AG04450 (cell line): ENCODE results near the gene SPRED2. TPM values are rescaled to one million over a fixed set of nuclear protein-coding genes. Genes with fewer than 3 reads are reported as not detected.

Experiments used
- CTCF ChIA-PET: fragments of 300-600, 350-600 bp; formaldehyde crosslinking; extraction: SDS; loops from one replicate; lab custom pipeline; 2022; ENCODE audit warnings: antibody characterized with exemption, inconsistent platforms; lab: Charles Lee
- POLR2A ChIA-PET: fragments of 350-600 bp; formaldehyde crosslinking; extraction: SDS; loops from one replicate; lab custom pipeline; 2021; ENCODE audit warnings: antibody characterized with exemption, inconsistent platforms; lab: Yijun Ruan, JAX
- DNase-seq: peaks from one replicate; pipeline ENCODE4 v3.0.0-alpha.2; 2011; ENCODE audit warnings: low read depth, low spot score
- H3K27ac ChIP-seq: one replicate; pipeline ENCODE4 v1.5.1; 2012; ENCODE audit warnings: low read depth, low read length, control low read depth
- H3K27me3 ChIP-seq: one replicate; pipeline ENCODE4 v1.6.0; 2012; ENCODE audit warnings: low read length; ENCODE audit not compliant: control insufficient read depth, insufficient read depth
- H3K4me3 ChIP-seq: 2 replicates; pipeline ENCODE4 v1.5.1; 2011; ENCODE audit warnings: mild to moderate bottlenecking, low read depth, low read length, control low read depth
- H3K9me3 ChIP-seq: 2 replicates; pipeline ENCODE4 v1.5.1; 2012; ENCODE audit warnings: low read length; ENCODE audit not compliant: control insufficient read depth, insufficient read depth
- polyA plus RNA-seq: library from polyadenylated mRNA; depleted of rRNA; stranded (reverse); fragments of >200 nt; gene quantifications from 2 replicates; pipeline ENCODE4 v1.2.3, GENCODE V29; 2011
- TF ChIP-seq, protein P1 (sequence below): IDR thresholded peaks from 2 replicates; pipeline ENCODE4 v1.5.1; 2011; ENCODE audit warnings: low read depth, low read length, control low read depth, inconsistent platforms

Gene SPRED2
- polyA plus RNA-seq, 1 experiment: 18.6 TPM

DNA sequence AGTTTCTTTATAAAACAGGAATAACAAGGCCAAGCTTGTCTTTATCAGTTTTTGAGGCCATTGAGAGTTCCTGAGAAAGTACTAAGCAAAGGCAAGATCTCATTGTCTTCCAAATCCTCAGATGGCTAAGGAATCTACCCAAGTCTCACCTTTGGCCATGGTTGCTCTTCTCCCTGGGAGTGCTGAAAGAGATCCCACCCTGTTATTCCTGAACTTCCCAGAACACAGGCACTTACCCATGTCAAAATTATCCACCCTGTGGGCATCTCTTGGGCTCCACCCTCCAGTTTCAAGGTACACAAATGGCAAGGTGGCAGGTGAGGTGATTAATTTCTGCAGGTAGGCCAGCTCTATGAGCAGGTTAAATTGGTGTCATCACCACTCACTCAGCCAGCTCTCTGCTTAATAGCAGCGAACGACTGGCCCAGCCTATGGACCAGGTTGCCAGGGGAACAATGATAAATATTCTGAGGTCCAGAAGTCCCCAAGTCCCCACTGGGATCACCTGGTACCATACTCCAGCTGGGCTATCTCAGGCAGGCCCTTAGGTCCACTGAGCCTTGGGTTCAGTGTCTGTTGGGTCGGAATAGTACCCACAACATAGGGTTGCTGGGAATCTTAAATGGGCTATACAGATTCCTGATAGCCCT, 2.3 kb upstream of the SPRED2 start:
- no peaks in the 10 kb centered on the region for H3K27me3 ChIP-seq
- ChIA-PET POLR2A (no interaction called here), CTCF (interaction anchor here (1.1 to 5.4 kb wide), 2 partner anchors 164 to 169 kb away, joined by 3 to 32 read pairs; no protein-coding TSS in a partner anchor)
- H3K9me3 ChIP-seq: no peaks in the 10 kb centered on the region; the same call in 1 of the 2 replicates
- DNase-seq: no peak
- H3K27ac ChIP-seq: peak overlapping the region; percentile 99
- TF ChIP-seq, protein P1, sequence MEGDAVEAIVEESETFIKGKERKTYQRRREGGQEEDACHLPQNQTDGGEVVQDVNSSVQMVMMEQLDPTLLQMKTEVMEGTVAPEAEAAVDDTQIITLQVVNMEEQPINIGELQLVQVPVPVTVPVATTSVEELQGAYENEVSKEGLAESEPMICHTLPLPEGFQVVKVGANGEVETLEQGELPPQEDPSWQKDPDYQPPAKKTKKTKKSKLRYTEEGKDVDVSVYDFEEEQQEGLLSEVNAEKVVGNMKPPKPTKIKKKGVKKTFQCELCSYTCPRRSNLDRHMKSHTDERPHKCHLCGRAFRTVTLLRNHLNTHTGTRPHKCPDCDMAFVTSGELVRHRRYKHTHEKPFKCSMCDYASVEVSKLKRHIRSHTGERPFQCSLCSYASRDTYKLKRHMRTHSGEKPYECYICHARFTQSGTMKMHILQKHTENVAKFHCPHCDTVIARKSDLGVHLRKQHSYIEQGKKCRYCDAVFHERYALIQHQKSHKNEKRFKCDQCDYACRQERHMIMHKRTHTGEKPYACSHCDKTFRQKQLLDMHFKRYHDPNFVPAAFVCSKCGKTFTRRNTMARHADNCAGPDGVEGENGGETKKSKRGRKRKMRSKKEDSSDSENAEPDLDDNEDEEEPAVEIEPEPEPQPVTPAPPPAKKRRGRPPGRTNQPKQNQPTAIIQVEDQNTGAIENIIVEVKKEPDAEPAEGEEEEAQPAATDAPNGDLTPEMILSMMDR: no peak
- peak overlapping the region; percentile 69; the same call in 1 of the 2 replicates for H3K4me3 ChIP-seq

DNA sequence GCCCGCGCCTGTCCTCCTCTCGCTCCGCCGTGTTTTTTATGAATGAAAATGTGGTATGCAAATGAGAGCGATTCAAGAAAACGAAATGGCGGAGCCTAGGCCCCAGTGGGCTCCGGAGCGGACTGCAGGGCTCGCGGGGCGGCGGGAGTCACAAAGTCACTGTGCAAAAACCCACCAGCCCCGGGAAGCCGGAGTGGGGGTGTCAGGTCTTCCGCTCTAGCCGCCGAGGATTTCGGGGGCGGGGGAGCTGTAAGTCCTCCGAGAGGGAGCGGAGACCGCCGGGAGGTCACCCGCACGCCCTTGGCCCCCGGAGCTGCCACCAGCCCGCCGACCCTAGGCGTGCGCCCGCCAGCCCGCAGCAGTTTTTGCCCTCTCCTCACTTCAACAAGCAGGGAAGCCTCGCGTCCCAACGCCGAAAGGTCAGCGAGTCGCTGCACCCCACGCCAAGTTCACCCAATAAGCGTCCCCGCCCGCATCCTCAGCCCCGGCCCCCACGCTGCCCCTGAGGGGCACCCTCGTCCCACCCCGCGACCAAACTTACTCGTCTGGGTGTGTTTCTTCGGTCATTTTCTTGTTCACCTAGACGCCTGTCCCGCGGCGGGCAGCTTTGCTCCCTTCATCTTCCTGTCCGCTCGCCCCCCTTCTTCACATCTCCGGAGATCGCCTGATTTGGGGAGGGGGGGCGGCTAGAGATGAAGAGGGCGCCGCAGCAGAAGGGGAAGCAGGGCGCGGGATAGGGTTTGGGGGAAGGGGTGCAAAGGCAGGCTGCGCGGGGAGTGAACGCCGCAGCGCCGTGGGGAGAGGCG, 775 bp downstream of the SPRED2 start:
- no peaks in the 10 kb centered on the region; the same call in 1 of the 2 replicates for H3K9me3 ChIP-seq
- TF ChIP-seq, protein P1: no peak
- H3K4me3 ChIP-seq: peak overlapping the region; percentile 85
- ChIA-PET POLR2A (interaction anchor here (0.7 to 1.6 kb wide), 5 partner anchors 11 to 164 kb away, joined by 3 to 8 read pairs (median 4); no protein-coding TSS in a partner anchor), CTCF (interaction anchor here (1.9 kb wide), 1 partner anchor 167 kb away, joined by 7 read pairs; no protein-coding TSS in a partner anchor)
- DNase-seq: no peak
- peak overlapping the region; percentile 77 for H3K27ac ChIP-seq
- H3K27me3 ChIP-seq: no peaks in the 10 kb centered on the region

DNA sequence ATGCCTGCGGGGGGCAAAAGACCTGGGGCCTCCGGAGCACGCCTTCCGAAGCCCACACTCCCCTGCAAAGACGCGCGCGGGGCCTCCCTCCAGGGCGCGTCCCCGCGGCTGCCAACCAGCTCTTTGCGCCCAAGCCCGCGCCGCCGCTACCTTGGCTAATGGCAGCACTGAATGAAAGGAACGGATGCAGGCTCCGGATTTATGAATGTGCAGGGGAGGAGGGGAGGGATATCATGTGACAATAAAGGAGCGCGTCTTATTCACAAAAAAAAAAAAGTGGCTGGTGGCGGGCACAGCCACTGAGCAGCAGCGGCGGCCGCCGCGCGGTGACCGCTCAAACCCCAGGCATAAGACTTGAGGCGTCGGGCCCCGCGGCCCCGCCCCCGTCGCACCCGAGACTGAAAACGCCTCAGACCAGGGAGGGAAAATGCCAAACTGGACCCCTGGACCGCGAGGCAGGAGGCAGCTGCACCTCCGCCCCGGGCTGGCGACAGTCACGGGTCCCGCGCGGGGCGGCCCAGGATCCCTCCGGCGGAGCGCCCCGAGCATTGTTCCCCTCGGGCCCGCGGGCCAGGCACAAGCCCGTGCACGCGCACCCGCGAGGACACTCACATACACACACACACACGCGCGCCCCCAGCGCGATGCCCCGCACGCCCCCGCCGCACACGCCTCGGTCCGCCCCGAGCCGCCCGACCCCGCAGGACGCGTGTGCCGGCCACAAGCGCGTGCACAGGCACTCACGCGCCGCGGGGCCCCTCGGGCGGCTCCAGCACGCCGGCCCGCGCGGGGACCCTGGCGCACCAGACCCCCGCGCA, 1.6 kb downstream of the SPRED2 start:
- ChIA-PET POLR2A (interaction anchor here (0.7 to 1.3 kb wide), 7 partner anchors 9 to 644 kb away, joined by 3 to 11 read pairs (median 3); no protein-coding TSS in a partner anchor), CTCF (interaction anchor here (0.7 kb wide), 1 partner anchor 1868 kb away, joined by 4 read pairs; no protein-coding TSS in a partner anchor)
- peak overlapping the region; percentile 85 for H3K4me3 ChIP-seq
- TF ChIP-seq, protein P1: no peak
- no peaks in the 10 kb centered on the region; the same call in 1 of the 2 replicates for H3K9me3 ChIP-seq
- no peaks in the 10 kb centered on the region for H3K27me3 ChIP-seq
- no peak for DNase-seq
- H3K27ac ChIP-seq: no peak overlapping the region

DNA sequence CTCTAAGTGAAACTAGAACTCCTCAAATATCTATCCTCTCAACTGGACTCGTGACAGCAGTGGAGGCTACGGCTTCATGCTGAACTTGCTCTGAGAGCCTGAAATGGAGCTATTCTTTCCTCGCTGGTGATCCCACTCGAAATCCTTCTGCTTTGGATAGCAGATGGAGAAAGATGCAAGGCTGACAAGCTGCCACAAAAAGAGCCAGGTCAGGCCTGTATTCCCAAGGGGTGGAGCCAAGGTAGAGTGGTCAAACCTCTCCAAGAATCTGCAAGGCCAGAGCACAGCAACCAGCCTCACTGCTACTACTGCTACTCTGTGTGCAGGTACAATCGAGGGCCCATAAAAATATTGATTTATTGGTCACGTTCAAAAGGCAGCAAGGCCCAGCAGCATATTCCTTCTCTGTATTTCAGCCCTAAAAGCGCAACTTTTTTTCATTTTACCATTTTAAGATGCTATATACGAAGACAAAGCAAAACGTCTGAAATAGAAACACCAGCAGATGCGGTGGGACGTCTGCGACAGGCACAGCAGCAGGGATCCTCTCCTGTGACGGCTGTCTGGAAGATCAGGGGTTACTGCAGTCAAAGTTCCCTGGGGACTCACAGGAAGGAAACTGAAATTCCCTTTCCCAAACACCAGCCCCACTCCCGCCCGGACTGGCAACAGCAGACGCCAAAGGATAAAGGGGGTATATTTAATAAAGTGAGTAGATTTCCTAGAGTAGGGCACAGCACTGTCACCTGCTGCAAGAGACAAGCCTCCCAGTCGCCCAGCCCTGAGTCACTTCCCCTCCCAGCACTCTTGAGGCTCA, 2.4 kb downstream of the SPRED2 start:
- Histone ChIP-seq H3K27me3 (no peaks in the 10 kb centered on the region), H3K4me3 (peak overlapping the region; percentile 85), H3K27ac (no peak overlapping the region), H3K9me3 (no peaks in the 10 kb centered on the region; the same call in 1 of the 2 replicates)
- no peak for DNase-seq
- TF ChIP-seq, protein P1: no peak
- ChIA-PET CTCF (interaction anchor here (0.7 to 0.9 kb wide), 2 partner anchors 9 to 1869 kb away, joined by 3 to 4 read pairs; no protein-coding TSS in a partner anchor), POLR2A (interaction anchor here (0.7 to 1.3 kb wide), 7 partner anchors 8 to 643 kb away, joined by 3 to 11 read pairs (median 3); no protein-coding TSS in a partner anchor)
